ENCODE data around the gene RAD18.

Gene RAD18

DNA sequence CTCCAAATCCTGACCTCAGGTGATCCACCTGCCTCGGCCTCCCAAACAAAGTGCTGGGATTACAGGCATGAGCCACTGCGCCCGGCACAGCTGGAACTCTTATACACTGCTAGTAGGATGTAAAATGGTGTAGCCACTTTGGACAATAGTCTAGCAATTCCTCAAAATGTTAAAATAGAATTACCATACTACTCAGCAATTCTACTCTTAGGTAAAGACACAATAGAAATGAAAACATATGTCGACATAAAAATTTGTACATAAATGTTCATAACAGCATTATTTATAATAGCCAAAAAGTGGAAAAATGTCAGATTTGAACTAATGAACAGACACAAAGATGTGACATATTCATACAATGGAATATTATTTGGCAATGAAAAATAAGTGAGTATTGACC is 33.4 kb downstream of the RAD18 start:
- no peaks in the 10 kb centered on the region for H3K9me3 ChIP-seq (ENCODE audit: insufficient read depth, low read length)
- no peak overlapping the region for H3K4me2 ChIP-seq (ENCODE audit: low read depth, low read length, poor library complexity, severe bottlenecking)
- no peak overlapping the region for H3K27ac ChIP-seq (ENCODE audit: low read depth, low read length)
- no peaks in the 10 kb centered on the region for H3F3A ChIP-seq (ENCODE audit: insufficient read depth)
- no peak for TF ChIP-seq CTCF (IDR thresholded peaks at IDR 0.05; ENCODE audit: insufficient read depth, low read length, poor library complexity, severe bottlenecking)
- TF ChIP-seq EZH2phosphoT487 (conservative IDR thresholded peaks at IDR 0.05; ENCODE audit: low read length), result no peak
- H3K79me2 ChIP-seq (ENCODE audit: insufficient read depth, low read length), result no peaks in the 10 kb centered on the region; the same call in 1 of the 2 replicates
- H2AFZ ChIP-seq (ENCODE audit: low read depth, low read length, severe bottlenecking), result no peak overlapping the region
- H3K4me3 ChIP-seq (ENCODE audit: insufficient read depth, low read length, poor library complexity, severe bottlenecking), result no peak overlapping the region
- H3K9ac ChIP-seq (ENCODE audit: low read length), result no peak overlapping the region
- H4K20me1 ChIP-seq (ENCODE audit: low read depth, low read length), result 0 out of 2 replicates have a peak, but pooled peaks cover 5% of the 10 kb centered on the region
- no peaks in the 10 kb centered on the region for H3K27me3 ChIP-seq (ENCODE audit: low read length)
- H3K9me2 ChIP-seq (replicated peaks; ENCODE audit: insufficient read depth, low read length), result no peaks in the 10 kb centered on the region
- peaks cover 12% of the 10 kb centered on the region; the same call in 1 of the 2 replicates for H3K36me3 ChIP-seq (ENCODE audit: low read length)

- H3K36me3 ChIP-seq (ENCODE audit: low read length), result peaks cover 3% of the 10 kb centered on the region; the same call in 1 of the 2 replicates
- no peak for TF ChIP-seq EZH2phosphoT487 (conservative IDR thresholded peaks at IDR 0.05; ENCODE audit: low read length)
- TF ChIP-seq CTCF (IDR thresholded peaks at IDR 0.05; ENCODE audit: insufficient read depth, low read length, poor library complexity, severe bottlenecking), result no peak
Measured at GRCh38 chr3:8914491-8914890, 48.8 kb downstream of the RAD18 start.

DNA sequence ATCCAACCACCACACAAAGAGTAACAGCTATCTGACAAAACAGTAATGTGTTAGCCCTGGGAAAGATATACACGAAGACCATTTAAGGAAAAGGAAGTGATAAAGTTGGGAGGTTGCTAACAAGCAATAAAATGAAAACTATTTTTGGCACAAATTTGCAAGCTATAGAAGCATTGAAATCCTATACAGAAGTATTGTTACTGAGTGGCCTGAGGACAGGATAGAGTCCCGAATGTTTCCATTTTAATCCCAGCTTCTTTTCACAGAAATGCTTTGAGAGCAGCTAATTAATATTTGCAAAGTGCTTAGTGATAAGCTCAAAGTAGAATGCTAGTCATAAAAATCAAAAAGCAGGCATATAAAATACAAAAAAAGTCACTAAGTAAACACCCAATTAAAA is 51.5 kb downstream of the RAD18 start:
- peaks cover 3% of the 10 kb centered on the region; the same call in 1 of the 2 replicates for H3K36me3 ChIP-seq (ENCODE audit: low read length)
- no peaks in the 10 kb centered on the region for H4K20me1 ChIP-seq (ENCODE audit: low read depth, low read length)
- no peaks in the 10 kb centered on the region for H3K9me3 ChIP-seq (ENCODE audit: insufficient read depth, low read length)
- no peaks in the 10 kb centered on the region for H3K27me3 ChIP-seq (ENCODE audit: low read length)
- H2AFZ ChIP-seq (ENCODE audit: low read depth, low read length, severe bottlenecking), result no peak overlapping the region
- no peak overlapping the region for H3K4me3 ChIP-seq (ENCODE audit: insufficient read depth, low read length, poor library complexity, severe bottlenecking)
- H3K9ac ChIP-seq (ENCODE audit: low read length), result no peak overlapping the region
- no peak overlapping the region for H3K27ac ChIP-seq (ENCODE audit: low read depth, low read length)
- no peaks in the 10 kb centered on the region for H3K79me2 ChIP-seq (ENCODE audit: insufficient read depth, low read length)
- H3K9me2 ChIP-seq (replicated peaks; ENCODE audit: insufficient read depth, low read length), result no peaks in the 10 kb centered on the region
- no peak overlapping the region for H3K4me2 ChIP-seq (ENCODE audit: low read depth, low read length, poor library complexity, severe bottlenecking)
- H3F3A ChIP-seq (ENCODE audit: insufficient read depth), result no peaks in the 10 kb centered on the region
- TF ChIP-seq EZH2phosphoT487 (conservative IDR thresholded peaks at IDR 0.05; ENCODE audit: low read length) (no peak), CTCF (IDR thresholded peaks at IDR 0.05; ENCODE audit: insufficient read depth, low read length, poor library complexity, severe bottlenecking) (no peak)

More at GRCh38 chr3:8914491-8914890, 48.8 kb downstream of the RAD18 start:
- Histone ChIP-seq H3K79me2 (ENCODE audit: insufficient read depth, low read length) (0 out of 2 replicates have a peak, but pooled peaks cover 4% of the 10 kb centered on the region), H3K4me2 (ENCODE audit: low read depth, low read length, poor library complexity, severe bottlenecking) (no peak overlapping the region), H3K4me3 (ENCODE audit: insufficient read depth, low read length, poor library complexity, severe bottlenecking) (no peak overlapping the region), H3K9me2 (replicated peaks; ENCODE audit: insufficient read depth, low read length) (no peaks in the 10 kb centered on the region), H2AFZ (ENCODE audit: low read depth, low read length, severe bottlenecking) (no peak overlapping the region), H4K20me1 (ENCODE audit: low read depth, low read length) (no peaks in the 10 kb centered on the region), H3K27ac (ENCODE audit: low read depth, low read length) (no peak overlapping the region), H3F3A (ENCODE audit: insufficient read depth) (no peaks in the 10 kb centered on the region), H3K9ac (ENCODE audit: low read length) (no peak overlapping the region), H3K27me3 (ENCODE audit: low read length) (no peaks in the 10 kb centered on the region), H3K9me3 (ENCODE audit: insufficient read depth, low read length) (no peaks in the 10 kb centered on the region)

All from SU-DHL-6 (cell line).